ENCODE data around the gene TJAP1. TPM values are rescaled to one million over a fixed set of nuclear protein-coding genes. Genes with fewer than 3 reads are reported as not detected.
A peak's percentile ranks its signal among the peaks of the same experiment; 100 is the strongest.

TJAP1 gene
- polyA plus RNA-seq, 2 of the 4 experiments (the other 2 are of a cell fraction), result 13.1 to 15.7 TPM

- no peak for ATAC-seq
- 83% methylated on average over 5 of the region's 14 CpGs for WGBS (ENCODE audit: missing lambda C conversion rate)
- Histone ChIP-seq H3K9me3 (no peaks in the 10 kb centered on the region), H3K4me1 (no peaks in the 10 kb centered on the region), H3K27ac (no peak overlapping the region), H3K4me3 (no peak overlapping the region), H3K4me2 (no peak overlapping the region)
- FAIRE-seq, result no peak
- no peak for DNase-seq (ENCODE audit: low read depth in 1 of 2, low spot score in 1 of 2)
- TF ChIP-seq CHD4 (IDR thresholded peaks at IDR 0.05; ENCODE audit: borderline replicate concordance) (no peak), ELK1 (IDR thresholded peaks at IDR 0.05; ENCODE audit: low read depth, low read length) (no peak), CHD2 (IDR thresholded peaks at IDR 0.05; ENCODE audit: low read length, partially characterized antibody) (no peak), MYC (IDR thresholded peaks at IDR 0.05; ENCODE audit: borderline replicate concordance, low read length) (no peak), HMGXB4 (CRISPR knock-in tag; IDR thresholded peaks at IDR 0.05; ENCODE audit: borderline replicate concordance) (no peak), EHMT2 (IDR thresholded peaks at IDR 0.05; ENCODE audit: low read depth) (no peak)
- ChIA-PET CTCF (interaction anchor here (0.6 to 1.8 kb wide), 4 partner anchors 10 to 64 kb away, joined by 3 to 11 read pairs (median 5); no protein-coding TSS in a partner anchor), POLR2A (no interaction called here)
Observed at GRCh38 chr6:43442935-43443334, 34.4 kb upstream of the TJAP1 start.

- ATAC-seq, result peak in 1 of 2 experiments; percentile 17; a peak in 1 of 6 replicates
- DNase-seq (ENCODE audit: low read depth in 1 of 2, low spot score in 1 of 2), result no peak
- 90% methylated on average over 10 of the region's 10 CpGs for WGBS (ENCODE audit: missing lambda C conversion rate)
- Histone ChIP-seq H3K4me2 (no peak overlapping the region), H3K9me3 (no peaks in the 10 kb centered on the region), H3K4me1 (no peaks in the 10 kb centered on the region), H3K4me3 (no peak overlapping the region), H3K27ac (no peak overlapping the region)
- no peak for TF ChIP-seq ZFP36 (IDR thresholded peaks at IDR 0.05; ENCODE audit: borderline replicate concordance, partially characterized antibody)
- TF ChIP-seq CBX8 (IDR thresholded peaks at IDR 0.05), result no peak
- no peak for TF ChIP-seq CHD2 (IDR thresholded peaks at IDR 0.05; ENCODE audit: low read length, partially characterized antibody)
- no peak for TF ChIP-seq SREBF2 (IDR thresholded peaks at IDR 0.05)
- no peak for TF ChIP-seq EP300 (IDR thresholded peaks at IDR 0.05)
- no peak for TF ChIP-seq HEYL (CRISPR knock-in tag; IDR thresholded peaks at IDR 0.05)
- TF ChIP-seq ZSCAN20 (CRISPR knock-in tag; IDR thresholded peaks at IDR 0.05), result no peak
- TF ChIP-seq E2F6 (IDR thresholded peaks at IDR 0.05; ENCODE audit: borderline replicate concordance, low read depth), result no peak
- TF ChIP-seq PHF8 (IDR thresholded peaks at IDR 0.05; ENCODE audit: borderline replicate concordance, low read depth), result no peak
- TF ChIP-seq ZC3H11A (IDR thresholded peaks at IDR 0.05), result no peak
- no peak for TF ChIP-seq NFE2L2 (conservative IDR thresholded peaks at IDR 0.05; ENCODE audit: low read length)
- TF ChIP-seq FOXS1 (CRISPR knock-in tag; IDR thresholded peaks at IDR 0.05), result no peak
- no peak for TF ChIP-seq RCOR1 (IDR thresholded peaks at IDR 0.05; ENCODE audit: low read depth, low read length)
- no peak for TF ChIP-seq MAFK (IDR thresholded peaks at IDR 0.05; ENCODE audit: partially characterized antibody)
- no peak for TF ChIP-seq HOXB5 (CRISPR knock-in tag; IDR thresholded peaks at IDR 0.05)
- no peak for TF ChIP-seq RNF2 (IDR thresholded peaks at IDR 0.05; ENCODE audit: borderline replicate concordance, low read depth)
- POLR2A ChIA-PET, result no interaction called here
- FAIRE-seq, result no peak
- CTCF ChIA-PET, result interaction anchor here (0.9 to 1.8 kb wide), 4 partner anchors 9 to 63 kb away, joined by 3 to 11 read pairs (median 5); no protein-coding TSS in a partner anchor
Observed at GRCh38 chr6:43444036-43444435, 33.3 kb upstream of the TJAP1 start.

- Histone ChIP-seq H3K4me2 (no peak overlapping the region), H3K4me3 (no peak overlapping the region), H3K27ac (no peak overlapping the region), H3K4me1 (no peaks in the 10 kb centered on the region), H3K9me3 (no peaks in the 10 kb centered on the region)
- WGBS (ENCODE audit: missing lambda C conversion rate), result 94% methylated on average over 8 of the region's 8 CpGs
- FAIRE-seq (no peak), DNase-seq (ENCODE audit: low read depth in 1 of 2, low spot score in 1 of 2) (no peak), ATAC-seq (no peak)
- ChIA-PET CTCF (interaction anchor here (0.9 to 1.6 kb wide), 3 partner anchors 9 to 47 kb away, joined by 3 to 7 read pairs (median 3); no protein-coding TSS in a partner anchor), POLR2A (no interaction called here)
- TF ChIP-seq REST (IDR thresholded peaks at IDR 0.05), result no peak
- TF ChIP-seq HMGXB4 (CRISPR knock-in tag; IDR thresholded peaks at IDR 0.05; ENCODE audit: borderline replicate concordance), result no peak
- no peak for TF ChIP-seq RCOR1 (IDR thresholded peaks at IDR 0.05; ENCODE audit: low read depth, low read length)
- no peak for TF ChIP-seq SREBF2 (IDR thresholded peaks at IDR 0.05)
- TF ChIP-seq JUN (IDR thresholded peaks at IDR 0.05), result no peak
- TF ChIP-seq ESRRA (IDR thresholded peaks at IDR 0.05; ENCODE audit: borderline replicate concordance, low read length), result no peak
Observed at GRCh38 chr6:43444582-43444981, 32.8 kb upstream of the TJAP1 start.

Data from A549 (cell line).